Psoas muscle (tissue), 8 donors: ENCODE results near the gene ZNF593. TPM values are rescaled to one million over a fixed set of nuclear protein-coding genes. Genes with fewer than 3 reads are reported as not detected.

ENCODE experiments used
- ATAC-seq, 4 donors: fragments of 200-7000 bp; cut with Tn5 transposase; one replicate each; pipeline ENCODE4 v1.9.1; 2020; ENCODE audit warnings: moderate library complexity in 3 of 4, mild to moderate bottlenecking in 2 of 4
- DNase-seq, 2 donors: peaks; one replicate each; pipeline ENCODE4 v3.0.0-alpha.2; 2020
- H3K27ac ChIP-seq: fragments of 200-600 bp; one replicate; pipeline ENCODE4 v1.8.0; 2022
- H3K27me3 ChIP-seq, 3 donors: fragments of 200-600 bp in 1 of 3; one replicate each; pipeline versions ENCODE4 v1.6.1 to v1.8.0; 2013 to 2022; ENCODE audit warnings: low read length in 2 of 3, mild to moderate bottlenecking in 2 of 3, moderate library complexity in 1 of 3; ENCODE audit not compliant: insufficient read depth in 3 of 3
- H3K36me3 ChIP-seq, 2 donors: fragments of 200-600 bp in 1 of 2; one replicate each; pipeline versions ENCODE4 v1.6.1 to v1.8.0; 2013 to 2022; ENCODE audit warnings: low read depth in 1 of 2, mild to moderate bottlenecking in 1 of 2, moderate library complexity in 1 of 2; ENCODE audit not compliant: insufficient read depth in 1 of 2
- H3K4me1 ChIP-seq: fragments of 200-600 bp; one replicate; pipeline ENCODE4 v1.8.0; 2022
- H3K4me3 ChIP-seq: fragments of 200-600 bp; one replicate; pipeline ENCODE4 v1.8.0; 2022; ENCODE audit warnings: mild to moderate bottlenecking
- H3K9me3 ChIP-seq: fragments of 200-600 bp; one replicate; pipeline ENCODE4 v1.8.0; 2022
- WGBS, 3 donors: extraction: QIAGEN DNeasy Blood & Tissue Kit; methylation state at CpG; one replicate each; pipeline versions ENCODE4 v1.1.6 to v1.1.7; 2013; 5-methylcytosine and 5-hydroxymethylcytosine counted together
- intact Hi-C, 2 donors: fragments of 100-400 bp; cut with DNase I; formaldehyde crosslinking; loops; one replicate each; pipeline versions ENCODE4 v1.11.0 to v1.14.2; 2022
- polyA plus RNA-seq, 3 donors: library from polyadenylated mRNA; stranded (reverse); fragments of 200-250 nt; gene quantifications; one replicate each; pipeline ENCODE4 v1.2.3, GENCODE V29; 2013
- total RNA-seq, 4 donors: library from RNA; stranded (reverse); fragmentation: NEBNext Ultra II Directional in 2 of 4; extraction: Animal tissue kit (Norgen Biotek cat#: 25700) in 2 of 4; gene quantifications; one replicate each; pipeline versions ENCODE4 v1.2.1 to v1.2.4, GENCODE V29; 2021 to 2023
- TF ChIP-seq, protein P1 (sequence below): fragments of 200-600 bp; IDR thresholded peaks from one replicate; pipeline ENCODE4 v1.8.0; 2022; ENCODE audit warnings: antibody characterized with exemption
- donor health status: healthy with polysubstance abuse.
- donor health status: DM: no; HTN: no; CAD: no; lungs with moderate emphysema.
- donor health status: Bipolar disorder and iron deficiency.
- donor health status: healthy.
- donor health status: DM: yes; HTN: yes; CAD: no.
- donor health status: DM: no; HTN: no; CAD: no.
- donor health status: DM: no; HTN: no; CAD: no.
- donor health status: DM: yes; HTN: yes; CAD: no.

The ZNF593 gene
- total and polyA plus RNA-seq, 7 donors = 65.7 to 236 (median 79.4) TPM

DNA sequence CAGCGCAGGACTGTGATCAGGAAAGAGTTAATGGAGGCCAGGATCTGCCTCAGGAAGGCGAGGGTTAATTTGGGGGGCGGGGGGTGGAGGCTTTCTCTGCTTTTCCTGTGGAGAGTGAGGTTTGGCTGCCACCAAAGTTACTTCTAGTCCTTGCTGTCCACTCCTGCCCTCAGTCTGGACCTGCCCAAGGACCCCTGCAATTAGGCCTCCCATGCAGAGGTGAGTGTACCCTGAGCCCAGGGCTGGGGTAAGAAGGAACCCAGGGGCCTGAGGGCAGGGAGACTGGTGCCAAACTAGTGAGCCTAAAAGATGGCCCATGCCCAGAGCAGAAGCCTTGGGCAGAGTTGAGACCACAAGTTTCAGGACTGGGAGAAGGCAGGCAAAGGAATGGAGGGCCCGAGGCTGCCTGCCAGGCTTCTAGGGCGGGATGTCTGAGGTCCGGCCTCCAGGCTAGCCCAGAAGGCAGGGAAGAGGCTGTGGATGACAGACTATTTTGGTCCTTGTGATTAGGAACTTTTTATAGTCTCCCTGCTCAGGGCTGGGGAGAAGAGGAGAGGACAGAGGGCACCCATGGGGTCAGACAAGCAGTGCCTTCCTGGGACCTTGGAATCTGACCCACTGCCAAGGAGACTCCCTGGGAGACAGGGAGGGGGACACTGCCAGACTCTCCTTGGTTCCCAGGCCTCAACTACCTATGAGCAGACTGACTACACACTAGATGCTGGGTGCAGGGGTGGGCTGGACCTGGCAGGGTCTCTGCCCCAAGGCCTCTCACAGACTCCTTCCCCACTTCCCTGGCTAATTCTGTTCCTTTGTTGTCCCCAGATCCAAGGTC lies 10.6 kb upstream of the ZNF593 start, which contains the start of gene FAM110D:
TSS of gene FAM110D (plus strand) at position 172 of the 835 bp plus-strand sequence. CDS start 2,213 bp downstream, outside the sequence.
- TF ChIP-seq, protein P1, sequence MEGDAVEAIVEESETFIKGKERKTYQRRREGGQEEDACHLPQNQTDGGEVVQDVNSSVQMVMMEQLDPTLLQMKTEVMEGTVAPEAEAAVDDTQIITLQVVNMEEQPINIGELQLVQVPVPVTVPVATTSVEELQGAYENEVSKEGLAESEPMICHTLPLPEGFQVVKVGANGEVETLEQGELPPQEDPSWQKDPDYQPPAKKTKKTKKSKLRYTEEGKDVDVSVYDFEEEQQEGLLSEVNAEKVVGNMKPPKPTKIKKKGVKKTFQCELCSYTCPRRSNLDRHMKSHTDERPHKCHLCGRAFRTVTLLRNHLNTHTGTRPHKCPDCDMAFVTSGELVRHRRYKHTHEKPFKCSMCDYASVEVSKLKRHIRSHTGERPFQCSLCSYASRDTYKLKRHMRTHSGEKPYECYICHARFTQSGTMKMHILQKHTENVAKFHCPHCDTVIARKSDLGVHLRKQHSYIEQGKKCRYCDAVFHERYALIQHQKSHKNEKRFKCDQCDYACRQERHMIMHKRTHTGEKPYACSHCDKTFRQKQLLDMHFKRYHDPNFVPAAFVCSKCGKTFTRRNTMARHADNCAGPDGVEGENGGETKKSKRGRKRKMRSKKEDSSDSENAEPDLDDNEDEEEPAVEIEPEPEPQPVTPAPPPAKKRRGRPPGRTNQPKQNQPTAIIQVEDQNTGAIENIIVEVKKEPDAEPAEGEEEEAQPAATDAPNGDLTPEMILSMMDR = no peak
- Histone ChIP-seq H3K27me3 (no peaks in the 10 kb centered on the region), H3K36me3 (no peaks in the 10 kb centered on the region), H3K9me3 (no peaks in the 10 kb centered on the region), H3K27ac (no peak within 1 kb of the TSS), H3K4me1 (peaks cover 13% of the 10 kb centered on the region), H3K4me3 (peak within 1 kb of the TSS; percentile 81)
- WGBS, 3 donors = 41 to 45% (median 43%) methylated on average over 4 to 6 of the region's 6 CpGs
- intact Hi-C loops = no loop called here
- no peak for DNase-seq
- ATAC-seq = no peak

DNA sequence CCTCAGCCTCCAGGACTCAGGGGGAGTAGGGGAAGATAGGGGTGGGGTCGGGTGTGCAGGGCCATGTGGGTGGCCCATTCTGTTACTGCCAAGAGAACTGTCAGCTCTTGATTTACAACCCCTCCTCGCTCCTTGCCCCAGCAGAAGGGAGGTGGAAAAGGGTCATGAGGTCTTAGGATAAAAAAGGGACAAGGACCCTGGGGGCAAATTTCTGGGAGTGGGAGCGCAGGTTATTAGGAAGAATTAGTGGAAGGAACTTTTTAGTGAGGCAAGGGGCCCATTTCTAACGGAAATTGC lies 10.0 kb upstream of the ZNF593 start:
- H3K27me3 ChIP-seq = no peaks in the 10 kb centered on the region
- H3K36me3 ChIP-seq = no peaks in the 10 kb centered on the region
- H3K4me3 ChIP-seq = peak overlapping the region; percentile 81
- no peak for DNase-seq
- 59 to 75% (median 66%) methylated on average over 4 of the region's 4 CpGs for WGBS, 3 donors
- H3K9me3 ChIP-seq = no peaks in the 10 kb centered on the region
- TF ChIP-seq, protein P1 = no peak
- no peak overlapping the region for H3K27ac ChIP-seq
- peaks cover 13% of the 10 kb centered on the region for H3K4me1 ChIP-seq
- intact Hi-C loops = loop anchor here (5.0 to 10.0 kb wide), 4 partner anchors 52 to 265 kb away; no protein-coding TSS in a partner anchor
- ATAC-seq = no peak

DNA sequence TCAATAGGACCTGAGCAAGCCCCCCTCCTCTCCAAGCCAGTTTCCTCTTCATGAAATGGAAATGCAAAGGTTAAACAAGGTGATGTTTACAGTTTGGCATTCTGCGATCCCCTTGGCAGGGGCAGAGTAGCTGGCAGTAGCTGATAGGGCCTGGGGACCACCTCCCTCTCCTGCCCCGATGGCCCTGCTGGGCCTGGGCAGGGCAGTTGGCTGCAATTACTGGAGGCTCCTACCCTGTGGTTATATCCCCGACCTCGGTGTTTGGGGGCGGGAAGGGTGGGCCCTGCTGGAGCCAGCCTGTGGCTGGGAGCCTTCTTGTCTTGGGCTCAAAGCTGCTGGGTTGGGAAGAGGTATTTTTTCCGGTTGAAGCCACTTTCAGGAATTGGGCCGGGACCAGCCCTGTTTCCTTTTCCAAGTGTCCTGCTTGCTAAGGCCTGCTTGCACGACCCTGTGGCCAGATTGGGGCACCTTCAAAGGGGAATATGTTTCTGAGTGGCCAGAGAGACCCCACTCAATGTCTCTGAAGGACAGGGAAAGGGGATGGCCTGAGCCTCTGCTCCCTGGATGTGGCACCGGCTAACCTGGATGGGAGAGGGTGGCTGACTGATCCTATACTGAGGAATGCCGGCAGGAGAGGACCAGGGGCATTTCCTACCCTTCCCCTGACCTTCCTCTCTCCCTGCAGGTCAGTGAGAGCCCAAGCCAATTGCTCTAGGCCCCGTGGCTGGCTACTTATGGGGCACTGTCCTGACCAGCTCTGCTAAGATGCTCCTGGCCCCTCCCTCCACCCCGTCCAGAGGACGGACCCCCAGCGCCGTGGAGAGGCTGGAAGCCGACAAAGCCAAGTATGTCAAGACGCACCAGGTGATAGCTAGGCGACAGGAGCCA lies 8.9 kb upstream of the ZNF593 start:
- Histone ChIP-seq H3K4me1 (peaks cover 13% of the 10 kb centered on the region), H3K27me3 (no peaks in the 10 kb centered on the region), H3K36me3 (no peaks in the 10 kb centered on the region), H3K4me3 (peak overlapping the region; percentile 81), H3K27ac (peak overlapping the region; percentile 83), H3K9me3 (no peaks in the 10 kb centered on the region)
- TF ChIP-seq, protein P1 = no peak
- ATAC-seq (peak in 1 of 4 donors; percentile 8), DNase-seq (no peak)
- intact Hi-C loops = loop anchor here (5.0 to 10.0 kb wide), 4 partner anchors 53 to 266 kb away; no protein-coding TSS in a partner anchor
- 39 to 44% (median 41%) methylated on average over 18 of the region's 18 CpGs for WGBS, 3 donors

DNA sequence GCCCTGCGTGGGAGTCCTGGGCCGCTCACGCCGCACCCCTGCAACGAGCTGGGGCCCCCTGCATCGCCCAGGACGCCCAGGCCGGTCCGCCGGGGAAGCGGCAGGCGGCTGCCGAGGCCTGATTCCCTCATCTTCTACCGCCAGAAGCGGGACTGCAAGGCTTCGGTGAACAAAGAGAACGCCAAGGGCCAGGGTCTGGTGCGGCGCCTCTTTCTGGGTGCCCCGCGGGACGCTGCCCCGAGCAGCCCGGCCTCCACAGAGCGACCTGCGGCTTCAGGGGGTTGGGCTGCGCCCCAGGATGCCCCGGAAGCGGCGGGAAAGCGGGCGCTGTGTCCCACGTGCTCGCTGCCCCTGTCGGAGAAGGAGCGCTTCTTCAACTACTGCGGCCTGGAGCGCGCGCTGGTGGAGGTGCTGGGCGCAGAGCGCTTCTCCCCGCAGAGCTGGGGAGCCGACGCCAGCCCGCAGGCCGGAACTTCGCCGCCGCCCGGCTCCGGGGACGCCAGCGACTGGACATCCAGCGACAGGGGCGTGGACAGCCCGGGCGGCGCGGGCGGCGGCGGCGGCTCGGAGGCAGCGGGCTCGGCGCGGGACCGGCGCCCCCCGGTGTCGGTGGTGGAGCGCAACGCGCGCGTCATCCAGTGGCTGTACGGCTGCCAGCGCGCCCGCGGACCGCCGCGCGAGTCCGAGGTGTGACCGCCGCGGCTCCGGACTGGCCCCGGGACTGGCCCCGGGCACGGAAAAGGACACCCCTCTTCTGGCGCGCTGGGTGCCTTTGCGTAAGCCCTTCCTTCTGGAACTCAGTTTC lies 8.1 kb upstream of the ZNF593 start:
- TF ChIP-seq, protein P1 = peak; percentile 29
- DNase-seq (peak; percentile 69 to 88), ATAC-seq (peak; percentile 78 to 87 (median 86))
- intact Hi-C loops = loop anchor here (5.0 to 10.0 kb wide), 4 partner anchors 54 to 267 kb away; no protein-coding TSS in a partner anchor
- 2% methylated on average over 68 to 98 of the region's 98 CpGs for WGBS, 3 donors
- Histone ChIP-seq H3K4me3 (peak overlapping the region; percentile 81), H3K9me3 (no peaks in the 10 kb centered on the region), H3K27ac (peak overlapping the region; percentile 83), H3K36me3 (no peaks in the 10 kb centered on the region), H3K4me1 (peaks cover 13% of the 10 kb centered on the region), H3K27me3 (no peaks in the 10 kb centered on the region)
